H7 (cell line): Measurements from ENCODE around the gene NCOA3. TPM values are rescaled to one million over a fixed set of nuclear protein-coding genes. Genes with fewer than 3 reads are reported as not detected.
"Not testable (repeated sequence)": the region's sequence is repeated elsewhere in the genome, so short reads cannot be mapped to it uniquely, and the experiment has no call there.

Experiments
- DNase-seq: peaks from one replicate; pipeline ENCODE4 v3.0.0; 2012
- H3K27me3 ChIP-seq: 2 replicates; pipeline ENCODE4 v1.6.0; 2011; ENCODE audit warnings: mild to moderate bottlenecking, low read length; ENCODE audit not compliant: control insufficient read depth, insufficient read depth
- H3K36me3 ChIP-seq: replicated peaks from 2 replicates; pipeline ENCODE4 v1.5.1; 2011; ENCODE audit warnings: low read length; ENCODE audit not compliant: control insufficient read depth, insufficient read depth
- H3K4me3 ChIP-seq: 2 replicates; pipeline ENCODE4 v1.5.1; 2011; ENCODE audit warnings: low read depth, mild to moderate bottlenecking, control low read depth, low read length, moderate library complexity; ENCODE audit not compliant: insufficient read depth
- total RNA-seq: library from RNA; depleted of rRNA; stranded (reverse); fragments of >200 nt; shearing (Covaris generic); gene quantifications from 2 replicates; pipeline ENCODE4 v1.2.3, GENCODE V29; 2014

Gene NCOA3
- total RNA-seq, 1 experiment from 2014 or later = 10.1 TPM

DNA sequence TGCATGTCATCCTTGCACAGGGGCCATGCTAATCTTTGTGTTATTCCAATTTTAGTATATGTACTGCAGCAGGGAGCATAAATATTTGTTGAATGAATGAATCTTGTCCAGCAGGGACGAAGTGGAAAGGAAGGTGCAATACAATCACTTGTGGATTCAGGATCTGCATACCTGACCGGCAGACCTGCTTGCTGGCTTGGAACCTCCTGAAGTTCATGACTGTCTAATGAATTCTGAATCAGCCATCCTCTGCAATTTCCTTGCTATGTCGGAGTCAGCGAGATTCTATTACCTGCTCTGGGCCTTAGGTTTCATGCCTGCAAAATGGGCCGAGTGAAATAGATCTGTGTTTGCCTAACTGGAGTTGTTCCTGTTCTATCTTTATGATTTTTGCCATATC, 17.4 kb upstream of the NCOA3 start:
- DNase-seq = no peak
- Histone ChIP-seq H3K36me3 (no peaks in the 10 kb centered on the region), H3K27me3 (no peaks in the 10 kb centered on the region), H3K4me3 (no peak overlapping the region)

DNA sequence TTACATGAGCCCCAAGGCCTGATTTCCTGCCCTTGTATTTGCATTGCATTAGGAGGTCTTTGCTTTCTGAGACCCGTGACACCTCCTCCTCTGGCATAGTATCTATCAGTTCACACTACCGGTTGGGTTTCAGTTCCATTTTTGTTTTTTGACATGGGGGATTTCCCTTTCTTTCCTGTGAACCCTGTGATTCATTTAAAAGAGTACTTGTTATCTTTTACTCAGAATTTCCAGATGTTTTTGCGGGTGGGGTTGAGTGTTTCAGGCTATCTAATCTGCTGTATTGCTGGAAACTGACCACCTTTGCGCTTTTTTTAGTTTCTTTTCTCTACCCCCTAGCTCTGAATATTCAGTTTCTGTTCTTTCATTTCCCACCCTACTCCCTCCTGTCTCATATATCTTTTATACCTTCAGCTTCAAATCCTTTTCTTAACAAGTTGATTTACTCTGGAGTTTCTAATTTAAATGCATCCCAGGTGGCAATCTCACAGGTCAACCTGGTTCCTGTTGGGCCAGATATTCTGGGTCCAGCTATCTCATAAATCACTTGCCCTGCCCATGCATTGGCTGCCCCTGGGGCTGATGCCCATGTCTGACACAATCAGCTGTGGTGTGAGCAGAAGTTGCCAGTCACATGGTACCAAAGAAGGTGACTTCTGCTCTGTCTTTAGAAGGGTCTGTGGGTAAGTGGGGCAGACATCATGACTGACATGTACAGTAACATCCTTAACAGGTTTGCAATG, 14.3 kb upstream of the NCOA3 start:
- Histone ChIP-seq H3K4me3 (no peak overlapping the region), H3K27me3 (no peaks in the 10 kb centered on the region), H3K36me3 (no peaks in the 10 kb centered on the region)
- no peak for DNase-seq

DNA sequence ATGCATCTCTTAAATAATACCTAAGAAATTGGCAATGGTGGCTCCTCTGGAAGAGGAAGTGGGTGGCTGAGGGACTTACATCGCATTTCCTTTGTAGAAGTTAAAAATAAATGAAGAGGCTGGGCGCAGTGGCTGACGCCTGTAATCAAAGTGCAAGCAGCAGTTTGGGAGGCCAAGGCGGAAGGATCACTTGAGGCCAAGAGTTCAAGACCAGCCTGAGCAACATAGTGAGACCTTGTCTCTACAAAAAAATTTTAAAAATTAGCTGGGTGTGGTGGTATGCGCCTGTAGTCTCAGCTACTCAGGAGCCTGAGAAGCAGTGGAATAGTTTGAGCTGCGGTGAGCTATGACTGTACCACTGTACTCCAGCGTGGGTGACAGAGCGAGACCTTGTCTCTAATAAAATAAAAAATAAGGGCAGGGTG, 12.2 kb upstream of the NCOA3 start:
- no peaks in the 10 kb centered on the region for H3K27me3 ChIP-seq
- no peak for DNase-seq
- no peaks in the 10 kb centered on the region for H3K36me3 ChIP-seq
- no peak overlapping the region for H3K4me3 ChIP-seq

DNA sequence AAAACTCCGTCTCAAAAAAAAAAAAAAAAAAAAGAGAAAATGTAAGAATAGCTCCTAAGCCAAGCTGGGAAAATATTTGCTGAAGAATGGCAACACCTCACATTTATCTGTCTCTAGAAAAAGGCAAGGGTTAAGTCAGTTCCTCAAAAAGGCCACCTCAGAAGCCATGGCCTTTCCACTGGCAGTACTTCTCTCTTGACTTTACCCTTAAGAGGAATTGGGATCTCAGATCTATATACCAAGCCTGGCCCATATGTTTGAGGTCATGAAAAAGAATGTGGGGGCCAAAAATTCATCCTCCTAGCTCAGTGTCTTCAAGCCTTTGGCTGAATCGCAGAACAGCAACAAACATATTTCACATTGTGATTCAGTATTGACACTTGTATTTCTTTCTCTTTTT, 10.9 kb upstream of the NCOA3 start:
- DNase-seq = no peak

DNA sequence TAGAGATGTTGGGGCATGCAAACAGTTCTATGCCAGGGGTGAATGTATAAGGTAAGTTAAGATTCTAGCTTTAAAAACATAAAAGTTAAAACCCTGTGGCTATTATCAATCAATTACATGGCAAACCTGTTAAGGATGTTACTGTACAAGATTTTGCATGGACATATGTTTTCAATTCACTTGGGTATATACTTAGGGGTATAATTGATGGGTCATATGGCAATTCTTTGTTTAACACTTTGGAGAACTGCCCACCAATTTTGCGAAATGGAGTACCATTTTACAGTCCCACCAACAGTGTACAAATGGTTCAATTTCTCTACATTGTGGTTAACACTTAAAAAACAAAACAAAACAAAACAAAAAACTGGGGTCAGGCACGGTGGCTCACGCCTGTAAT, 9.4 kb upstream of the NCOA3 start:
- DNase-seq = no peak
- Histone ChIP-seq H3K4me3 (no peak overlapping the region), H3K36me3 (no peaks in the 10 kb centered on the region), H3K27me3 (no peaks in the 10 kb centered on the region)

More for the DNA sequence above, 10.9 kb upstream of the NCOA3 start:
- H3K4me3 ChIP-seq = no peak overlapping the region
- no peaks in the 10 kb centered on the region for H3K27me3 ChIP-seq
- H3K36me3 ChIP-seq = no peaks in the 10 kb centered on the region

DNA sequence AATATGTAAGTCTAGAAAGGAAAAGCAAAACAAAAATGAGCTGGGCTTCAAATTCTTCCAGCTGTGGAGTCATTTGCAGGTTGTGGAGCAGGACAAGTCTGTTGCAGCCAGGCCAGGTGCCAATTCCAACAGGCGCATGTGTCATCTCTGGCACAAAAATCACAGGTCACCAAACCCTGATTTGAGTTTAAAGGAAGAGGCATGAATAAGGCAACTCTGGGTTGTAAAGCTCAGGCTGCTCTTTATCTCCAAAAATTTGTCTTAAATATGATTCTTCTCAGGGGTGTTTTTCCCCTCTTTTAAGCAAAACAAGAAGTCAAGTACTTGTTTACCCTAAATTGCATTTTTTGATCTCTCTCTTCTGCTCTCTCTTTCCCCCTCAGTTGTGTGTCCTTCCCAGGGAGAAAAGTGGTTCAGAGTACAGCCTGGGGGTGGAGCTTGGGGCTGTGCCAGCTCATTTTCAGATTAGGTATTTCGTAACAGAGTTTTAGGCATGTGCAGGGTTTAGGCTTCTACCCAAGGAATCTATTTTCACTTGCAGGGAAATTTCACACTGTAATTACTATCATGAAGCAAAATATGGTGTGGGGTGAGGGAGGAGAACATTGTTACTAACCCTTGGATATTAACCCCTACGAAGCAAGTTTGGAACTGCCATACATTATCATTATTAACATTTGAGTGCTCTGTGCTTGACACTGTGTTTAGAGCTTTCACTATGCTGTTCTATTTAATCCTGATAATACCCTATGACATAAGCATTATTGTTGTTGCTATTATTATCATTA, 8.3 kb upstream of the NCOA3 start:
- no peak for DNase-seq
- Histone ChIP-seq H3K4me3 (no peak overlapping the region), H3K36me3 (no peaks in the 10 kb centered on the region), H3K27me3 (no peaks in the 10 kb centered on the region)

DNA sequence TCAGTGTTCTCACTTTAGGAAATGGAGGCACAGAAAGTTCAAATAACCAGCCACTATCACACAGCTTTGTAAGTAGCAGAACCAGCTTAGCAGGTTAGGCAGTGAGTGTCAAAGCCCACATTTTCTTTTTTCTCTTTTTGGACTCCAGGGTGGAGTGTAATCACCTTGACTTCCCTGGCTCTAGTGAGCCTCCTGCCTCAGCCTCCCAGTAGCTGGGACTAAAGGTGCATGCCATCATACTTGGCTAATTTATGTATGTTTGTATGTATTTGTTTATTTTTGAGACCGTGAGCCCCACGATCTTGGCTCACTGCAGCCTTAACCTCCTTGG, 7.8 kb upstream of the NCOA3 start:
- no peak overlapping the region for H3K4me3 ChIP-seq
- no peaks in the 10 kb centered on the region for H3K27me3 ChIP-seq
- DNase-seq = no peak
- no peaks in the 10 kb centered on the region for H3K36me3 ChIP-seq

DNA sequence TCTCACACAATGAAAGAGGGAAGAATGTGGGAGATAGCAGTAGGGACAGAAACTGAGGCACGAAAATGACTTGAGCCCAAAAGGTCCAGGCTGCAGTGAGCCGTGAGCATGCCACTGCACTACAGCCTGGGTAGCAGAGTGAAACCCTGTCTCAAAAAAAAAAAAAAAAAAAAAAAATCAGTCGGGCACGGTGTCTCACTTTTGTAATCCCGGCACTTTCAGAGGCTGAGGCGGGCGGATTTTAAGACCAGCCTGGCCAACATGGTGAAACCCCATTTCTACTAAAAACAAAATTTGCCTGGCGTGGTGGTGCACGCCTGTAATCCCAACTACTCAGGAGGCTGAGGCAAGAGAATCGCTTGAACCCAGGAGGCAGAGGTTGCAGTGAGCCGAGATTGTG, 7.1 kb upstream of the NCOA3 start:
- not testable (repeated sequence) for DNase-seq, H3K27me3 ChIP-seq, H3K4me3 ChIP-seq, H3K36me3 ChIP-seq

DNA sequence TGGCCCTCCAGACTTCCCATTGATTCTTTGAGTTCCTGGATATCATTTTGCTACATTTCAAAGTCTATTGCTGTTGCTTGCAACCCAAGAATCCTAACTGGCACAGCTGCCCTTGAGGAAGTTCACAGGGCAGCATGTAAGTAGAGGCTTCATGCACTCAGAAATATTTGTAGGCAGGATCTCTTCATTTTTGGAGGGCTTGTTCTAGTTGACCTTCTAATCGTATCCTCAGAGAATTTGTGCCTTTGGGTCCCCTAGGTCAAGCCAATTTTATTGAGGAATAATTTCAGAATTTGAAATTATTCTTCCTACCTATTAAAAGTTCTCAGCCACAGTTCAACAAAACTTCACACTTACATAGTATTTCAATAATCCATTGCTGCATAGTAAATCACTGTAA, 5.6 kb upstream of the NCOA3 start:
- no peak overlapping the region for H3K4me3 ChIP-seq
- H3K36me3 ChIP-seq = no peaks in the 10 kb centered on the region
- H3K27me3 ChIP-seq = no peaks in the 10 kb centered on the region
- no peak for DNase-seq

DNA sequence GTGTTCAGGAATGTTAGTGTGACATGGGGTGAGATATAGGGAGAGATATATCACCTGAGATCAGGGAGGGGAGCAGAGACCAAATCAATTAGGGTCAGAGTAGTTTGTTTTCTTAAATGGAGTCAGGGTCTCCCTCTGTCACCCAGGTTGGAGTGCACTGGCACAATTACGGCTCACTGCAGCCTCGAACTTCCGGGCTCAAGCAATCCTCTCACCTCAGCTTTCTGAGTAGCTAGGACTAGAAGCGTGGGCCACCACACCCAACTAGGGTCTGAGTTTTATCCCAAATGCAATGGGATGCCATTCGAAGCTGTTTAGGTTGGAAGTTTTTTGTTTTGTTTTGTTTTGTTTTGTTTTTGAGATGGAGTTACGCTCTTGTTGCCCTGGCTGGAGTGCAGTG, 3.1 kb upstream of the NCOA3 start:
- DNase-seq = no peak
- H3K27me3 ChIP-seq = no peaks in the 10 kb centered on the region
- H3K4me3 ChIP-seq = no peak overlapping the region
- no peaks in the 10 kb centered on the region for H3K36me3 ChIP-seq

DNA sequence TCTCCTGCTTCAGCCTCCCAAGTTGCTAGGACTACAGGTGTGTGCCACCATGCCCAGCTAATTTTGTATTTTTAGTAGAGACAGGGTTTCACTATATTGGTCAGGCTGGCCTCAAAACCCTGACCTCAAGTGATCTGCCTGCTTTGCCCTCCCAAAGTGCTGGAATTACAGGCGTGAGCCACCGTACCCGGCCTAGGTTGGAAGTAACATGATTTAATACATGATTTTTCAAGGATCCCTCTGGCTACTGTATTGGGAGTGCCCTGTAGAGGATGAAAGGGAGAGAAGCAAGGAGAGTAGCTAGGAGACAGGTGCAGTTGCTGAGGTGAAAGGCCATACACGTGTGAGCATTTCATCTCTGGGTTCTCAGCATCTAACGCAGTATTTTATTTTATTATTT, 2.6 kb upstream of the NCOA3 start:
- Histone ChIP-seq H3K4me3 (no peak overlapping the region), H3K27me3 (no peaks in the 10 kb centered on the region), H3K36me3 (no peaks in the 10 kb centered on the region)
- DNase-seq = no peak

DNA sequence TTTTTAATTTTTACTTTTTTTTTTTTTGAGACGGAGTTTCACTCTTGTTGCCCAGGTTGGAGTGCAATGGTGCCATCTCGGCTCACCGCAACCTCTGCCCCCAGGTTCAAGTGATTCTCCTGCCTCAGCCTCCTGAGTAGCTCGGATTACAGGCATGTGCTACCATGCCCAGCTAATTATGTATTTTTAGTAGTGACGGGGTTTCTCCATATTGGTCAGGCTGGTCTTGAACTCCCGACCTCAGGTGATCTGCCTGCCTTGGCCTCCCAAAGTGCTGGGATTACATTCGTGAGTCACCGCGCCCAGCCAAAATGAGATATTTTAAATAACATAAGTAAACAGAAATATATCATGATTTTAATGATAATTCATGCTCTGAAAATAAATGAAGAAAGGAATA, 1.6 kb upstream of the NCOA3 start:
- H3K4me3 ChIP-seq = not testable (repeated sequence)

DNA sequence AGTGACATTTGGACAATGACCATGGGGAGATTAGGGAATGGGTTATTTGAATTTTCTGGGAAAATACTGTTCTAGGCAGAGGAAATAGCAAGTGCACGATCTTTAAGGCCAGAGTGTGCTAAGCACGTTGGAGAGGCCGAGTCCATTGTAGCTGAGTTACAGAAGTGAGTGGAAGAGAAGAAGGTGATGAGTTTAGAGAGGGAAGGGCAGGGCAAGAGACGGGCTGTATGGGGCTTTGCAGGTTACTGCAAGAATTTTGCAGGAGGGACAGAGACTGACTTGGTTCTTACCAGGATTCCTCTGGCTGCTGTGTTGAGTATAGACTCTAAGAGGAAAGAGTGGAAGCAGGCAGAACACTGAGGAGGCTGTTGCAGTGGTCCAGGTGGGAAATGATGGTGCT, 1.1 kb upstream of the NCOA3 start:
- Histone ChIP-seq H3K36me3 (no peaks in the 10 kb centered on the region), H3K27me3 (no peaks in the 10 kb centered on the region), H3K4me3 (no peak overlapping the region)
- no peak for DNase-seq

More for the DNA sequence above, 1.6 kb upstream of the NCOA3 start:
- not testable (repeated sequence) for H3K27me3 ChIP-seq, H3K36me3 ChIP-seq, DNase-seq

DNA sequence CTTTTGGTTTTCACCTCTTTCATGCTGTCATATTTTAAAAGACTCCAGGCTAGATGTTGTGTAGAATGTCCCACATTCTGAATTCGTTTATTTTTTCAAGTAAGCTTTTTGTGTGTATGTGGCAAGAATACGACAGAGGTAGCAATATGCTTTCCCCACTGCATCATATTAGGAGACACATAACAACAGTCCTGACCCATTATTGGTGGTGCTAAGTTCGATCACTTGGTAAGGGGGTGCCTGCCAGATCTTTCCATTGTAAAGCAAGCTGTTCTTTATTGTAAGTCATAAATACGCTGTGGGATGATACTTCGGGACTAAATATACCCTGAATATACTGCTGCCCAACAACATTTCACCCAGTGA, 588 bp upstream of the NCOA3 start:
- Histone ChIP-seq H3K4me3 (peak overlapping the region; percentile 96), H3K36me3 (no peaks in the 10 kb centered on the region), H3K27me3 (no peaks in the 10 kb centered on the region)
- DNase-seq = no peak
